ENCODE data around the gene HIBADH. TPM values are rescaled to one million over a fixed set of nuclear protein-coding genes. Genes with fewer than 3 reads are reported as not detected.
"Not testable (repeated sequence)": the region's sequence is repeated elsewhere in the genome, so short reads cannot be mapped to it uniquely, and the experiment has no call there.

The HIBADH gene
- total RNA-seq, 1 experiment from 2014 or later, result 102 TPM

GRCh38 chr7:27549606-27550005 is 113.1 kb downstream of the HIBADH start:
- no peak for DNase-seq (ENCODE audit: low read depth)

- DNase-seq (ENCODE audit: low read depth), result no peak
Measured at GRCh38 chr7:27548304-27548703, 114.4 kb downstream of the HIBADH start.

- no peak for DNase-seq (ENCODE audit: low read depth)
Measured at GRCh38 chr7:27547401-27547800, 115.3 kb downstream of the HIBADH start.

- DNase-seq (ENCODE audit: low read depth), result peak; percentile 17
Measured at GRCh38 chr7:27546610-27547009, 116.1 kb downstream of the HIBADH start.

- no peak for DNase-seq (ENCODE audit: low read depth)
Measured at GRCh38 chr7:27535795-27536194, 126.9 kb downstream of the HIBADH start.

GRCh38 chr7:27533652-27534081 is 129.0 kb downstream of the HIBADH start:
- DNase-seq (ENCODE audit: low read depth), result no peak

GRCh38 chr7:27532314-27532713 is 130.4 kb downstream of the HIBADH start:
- DNase-seq (ENCODE audit: low read depth), result no peak

- DNase-seq (ENCODE audit: low read depth), result no peak
Measured at GRCh38 chr7:27527348-27527714, 135.4 kb downstream of the HIBADH start.

GRCh38 chr7:27526611-27527347 is 135.9 kb downstream of the HIBADH start:
- DNase-seq (ENCODE audit: low read depth), result no peak

- DNase-seq (ENCODE audit: low read depth), result no peak
Measured at GRCh38 chr7:27526131-27526530, 136.6 kb downstream of the HIBADH start.

- no peak for DNase-seq (ENCODE audit: low read depth)
Measured at GRCh38 chr7:27523321-27523720, 139.4 kb downstream of the HIBADH start.

- no peak for DNase-seq (ENCODE audit: low read depth)
Measured at GRCh38 chr7:27522566-27522965, 140.1 kb downstream of the HIBADH start.

- no peak for DNase-seq (ENCODE audit: low read depth)
Measured at GRCh38 chr7:27520815-27521790, 141.6 kb downstream of the HIBADH start.

GRCh38 chr7:27519793-27520469 is 142.8 kb downstream of the HIBADH start:
- no peak for DNase-seq (ENCODE audit: low read depth)

- DNase-seq (ENCODE audit: low read depth), result no peak
Measured at GRCh38 chr7:27518561-27519350, 143.9 kb downstream of the HIBADH start.

- DNase-seq (ENCODE audit: low read depth), result no peak
Measured at GRCh38 chr7:27516421-27516820, 146.3 kb downstream of the HIBADH start.

GRCh38 chr7:27515933-27516332 is 146.8 kb downstream of the HIBADH start:
- DNase-seq (ENCODE audit: low read depth), result peak; percentile 36

GRCh38 chr7:27514861-27515260 is 147.8 kb downstream of the HIBADH start:
- no peak for DNase-seq (ENCODE audit: low read depth)

GRCh38 chr7:27513885-27514284 is 148.8 kb downstream of the HIBADH start:
- DNase-seq (ENCODE audit: low read depth), result no peak

- not testable (repeated sequence) for DNase-seq (ENCODE audit: low read depth)
Measured at GRCh38 chr7:27511370-27511769, 151.3 kb downstream of the HIBADH start.

GRCh38 chr7:27510541-27510940 is 152.1 kb downstream of the HIBADH start:
- no peak for DNase-seq (ENCODE audit: low read depth)
